Measurements from ENCODE around the gene ARSG. TPM values are rescaled to one million over a fixed set of nuclear protein-coding genes. Genes with fewer than 3 reads are reported as not detected.

ARSG gene
- total RNA-seq, 6 donors from 2014 or later, result 3.6 to 16.8 (median 7.7) TPM

DNA sequence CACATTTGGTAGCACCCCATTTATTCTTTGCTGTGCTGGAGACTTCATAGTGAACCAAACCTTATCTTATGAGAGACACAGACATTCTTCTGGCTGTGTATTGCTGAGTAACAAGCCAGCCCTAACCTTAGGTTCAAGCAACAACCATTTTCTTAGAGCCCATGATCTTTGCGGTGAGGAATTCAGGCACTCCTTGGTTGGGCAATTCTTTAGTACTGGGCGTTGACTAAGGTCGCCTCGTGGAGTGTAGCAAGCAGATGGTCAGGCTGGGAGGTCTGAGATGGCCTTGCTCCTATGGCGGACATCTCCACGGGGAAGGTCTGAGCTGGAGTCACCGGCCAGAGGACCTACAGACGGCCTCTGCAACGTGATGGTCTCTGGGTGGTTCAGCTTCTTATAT, 43.1 kb downstream of the ARSG start:
- Histone ChIP-seq H3K27ac (no peak overlapping the region), H3K36me3 (no peaks in the 10 kb centered on the region), H3K9me3 (peaks cover 0 to 22% (median 5%) of the 10 kb centered on the region in 4 donors), H3K27me3 (no peaks in the 10 kb centered on the region), H3K4me3 (no peak overlapping the region), H3K4me1 (no peaks in the 10 kb centered on the region)
- no peak for TF ChIP-seq POLR2A (IDR thresholded peaks at IDR 0.05)
- no peak for TF ChIP-seq EP300 (IDR thresholded peaks at IDR 0.05)
- TF ChIP-seq, protein P1, sequence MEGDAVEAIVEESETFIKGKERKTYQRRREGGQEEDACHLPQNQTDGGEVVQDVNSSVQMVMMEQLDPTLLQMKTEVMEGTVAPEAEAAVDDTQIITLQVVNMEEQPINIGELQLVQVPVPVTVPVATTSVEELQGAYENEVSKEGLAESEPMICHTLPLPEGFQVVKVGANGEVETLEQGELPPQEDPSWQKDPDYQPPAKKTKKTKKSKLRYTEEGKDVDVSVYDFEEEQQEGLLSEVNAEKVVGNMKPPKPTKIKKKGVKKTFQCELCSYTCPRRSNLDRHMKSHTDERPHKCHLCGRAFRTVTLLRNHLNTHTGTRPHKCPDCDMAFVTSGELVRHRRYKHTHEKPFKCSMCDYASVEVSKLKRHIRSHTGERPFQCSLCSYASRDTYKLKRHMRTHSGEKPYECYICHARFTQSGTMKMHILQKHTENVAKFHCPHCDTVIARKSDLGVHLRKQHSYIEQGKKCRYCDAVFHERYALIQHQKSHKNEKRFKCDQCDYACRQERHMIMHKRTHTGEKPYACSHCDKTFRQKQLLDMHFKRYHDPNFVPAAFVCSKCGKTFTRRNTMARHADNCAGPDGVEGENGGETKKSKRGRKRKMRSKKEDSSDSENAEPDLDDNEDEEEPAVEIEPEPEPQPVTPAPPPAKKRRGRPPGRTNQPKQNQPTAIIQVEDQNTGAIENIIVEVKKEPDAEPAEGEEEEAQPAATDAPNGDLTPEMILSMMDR (IDR thresholded peaks at IDR 0.05), result no peak
- TF ChIP-seq POLR2AphosphoS5 (IDR thresholded peaks at IDR 0.05), result no peak
- WGBS, 2 donors, result 91 to 93% methylated on average over 3 to 9 of the region's 9 CpGs
- DNase-seq (no peak), ATAC-seq (ENCODE audit: low FRiP score in 2 of 2) (no peak)

- no peak overlapping the region for H3K27ac ChIP-seq
- no peak overlapping the region for H3K4me3 ChIP-seq
- H3K36me3 ChIP-seq, result no peaks in the 10 kb centered on the region
- peaks cover 0 to 6% (median 2%) of the 10 kb centered on the region in 4 donors for H3K4me1 ChIP-seq
- no peaks in the 10 kb centered on the region for H3K27me3 ChIP-seq
- H3K9me3 ChIP-seq, result no peaks in the 10 kb centered on the region
- no peak for DNase-seq
- ATAC-seq (ENCODE audit: low FRiP score in 2 of 2), result no peak
- WGBS, 2 donors, result 92 to 96% methylated on average over 5 of the region's 5 CpGs
- no peak for TF ChIP-seq POLR2A (IDR thresholded peaks at IDR 0.05)
- no peak for TF ChIP-seq POLR2AphosphoS5 (IDR thresholded peaks at IDR 0.05)
- TF ChIP-seq, protein P1 (IDR thresholded peaks at IDR 0.05), result no peak
- no peak for TF ChIP-seq EP300 (IDR thresholded peaks at IDR 0.05)
Measured at GRCh38 chr17:68341482-68341881, 50.2 kb downstream of the ARSG start.

- no peaks in the 10 kb centered on the region for H3K9me3 ChIP-seq
- H3K27me3 ChIP-seq, result no peaks in the 10 kb centered on the region
- peak in 1 of 2 donors; percentile 33 for DNase-seq
- peak overlapping the region in 3 of 4 donors; percentile 36 to 83 (median 50) for H3K27ac ChIP-seq
- peaks cover 0 to 15% (median 6%) of the 10 kb centered on the region in 4 donors for H3K4me1 ChIP-seq
- WGBS, 2 donors, result 76 to 84% methylated on average over 5 of the region's 5 CpGs
- ATAC-seq (ENCODE audit: low FRiP score in 2 of 2), result no peak
- no peaks in the 10 kb centered on the region for H3K36me3 ChIP-seq
- H3K4me3 ChIP-seq, result no peak overlapping the region
- TF ChIP-seq, protein P1 (IDR thresholded peaks at IDR 0.05), result no peak
- TF ChIP-seq POLR2A (IDR thresholded peaks at IDR 0.05) (no peak), POLR2AphosphoS5 (IDR thresholded peaks at IDR 0.05) (no peak), EP300 (IDR thresholded peaks at IDR 0.05) (no peak)
Measured at GRCh38 chr17:68343976-68344375, 52.7 kb downstream of the ARSG start.

GRCh38 chr17:68344701-68345136, 53.4 kb downstream of the ARSG start:
- Histone ChIP-seq H3K36me3 (no peaks in the 10 kb centered on the region), H3K4me1 (peaks cover 0 to 15% (median 6%) of the 10 kb centered on the region in 4 donors), H3K27ac (peak overlapping the region in 3 of 4 donors; percentile 36 to 83 (median 50)), H3K27me3 (no peaks in the 10 kb centered on the region), H3K9me3 (no peaks in the 10 kb centered on the region), H3K4me3 (no peak overlapping the region)
- no peak for TF ChIP-seq EP300 (IDR thresholded peaks at IDR 0.05)
- TF ChIP-seq POLR2A (IDR thresholded peaks at IDR 0.05), result no peak
- TF ChIP-seq, protein P1 (IDR thresholded peaks at IDR 0.05), result no peak
- no peak for TF ChIP-seq POLR2AphosphoS5 (IDR thresholded peaks at IDR 0.05)
- peak in 1 of 2 donors; percentile 55 for DNase-seq
- 49 to 67% methylated on average over 4 of the region's 4 CpGs for WGBS, 2 donors
- no peak for ATAC-seq (ENCODE audit: low FRiP score in 2 of 2)

DNA sequence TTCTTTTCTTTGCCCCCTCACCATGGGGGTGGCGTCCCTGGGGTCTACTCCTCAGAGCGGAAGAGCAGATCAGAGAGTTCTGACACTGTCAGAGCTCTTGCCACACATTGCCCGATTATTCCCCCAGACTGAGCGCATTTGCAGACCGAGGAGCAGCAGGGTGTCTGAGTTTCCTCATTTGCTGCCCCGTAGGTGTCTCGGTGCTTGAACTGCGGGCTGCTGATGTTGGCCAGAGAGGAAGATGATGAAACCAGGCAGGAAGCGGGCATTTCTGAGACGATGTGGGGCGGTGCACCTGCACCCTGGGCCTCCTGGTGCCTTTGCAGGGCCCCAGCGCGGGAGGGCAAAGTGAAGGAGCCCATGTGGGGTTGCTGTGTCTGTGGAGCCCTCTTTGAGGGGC, 55.2 kb downstream of the ARSG start:
- Histone ChIP-seq H3K27me3 (no peaks in the 10 kb centered on the region), H3K4me3 (no peak overlapping the region), H3K36me3 (no peaks in the 10 kb centered on the region), H3K4me1 (peaks cover 0 to 15% (median 6%) of the 10 kb centered on the region in 4 donors), H3K9me3 (no peaks in the 10 kb centered on the region), H3K27ac (peak overlapping the region; percentile 39 to 83 (median 75))
- TF ChIP-seq POLR2AphosphoS5 (IDR thresholded peaks at IDR 0.05) (peak in 1 of 2 donors; percentile 35), EP300 (IDR thresholded peaks at IDR 0.05) (no peak), POLR2A (IDR thresholded peaks at IDR 0.05) (peak in 1 of 4 donors; percentile 40)
- TF ChIP-seq, protein P1 (IDR thresholded peaks at IDR 0.05), result no peak
- WGBS, 2 donors, result 47 to 67% methylated on average over 5 to 13 of the region's 13 CpGs
- DNase-seq, result peak; percentile 50 to 82
- peak; percentile 72 to 76 for ATAC-seq (ENCODE audit: low FRiP score in 2 of 2)
